Hepatocyte (in vitro differentiated cells): ENCODE measurements around the gene NAB2. TPM values are rescaled to one million over a fixed set of nuclear protein-coding genes. Genes with fewer than 3 reads are reported as not detected.

Experiments used
- DNase-seq: peaks from one replicate; pipeline ENCODE4 v3.0.0-alpha.2; 2016; ENCODE audit warnings: low spot score
- H2AFZ ChIP-seq: fragments of 200-600 bp; sonication (generic); 2 replicates; pipeline ENCODE4 v1.6.0; 2016; ENCODE audit warnings: antibody characterized with exemption, mild to moderate bottlenecking
- H3K27ac ChIP-seq: fragments of 200-600 bp; sonication (generic); 2 replicates; pipeline ENCODE4 v1.5.1; 2016; ENCODE audit warnings: mild to moderate bottlenecking
- H3K27me3 ChIP-seq: fragments of 200-600 bp; sonication (generic); 2 replicates; pipeline ENCODE4 v1.6.1; 2016
- H3K36me3 ChIP-seq: fragments of 200-600 bp; sonication (generic); replicated peaks from 2 replicates; pipeline ENCODE4 v1.5.1; 2016; ENCODE audit warnings: low read depth; ENCODE audit not compliant: insufficient read depth
- H3K4me1 ChIP-seq: fragments of 200-600 bp; sonication (generic); 2 replicates; pipeline ENCODE4 v1.5.1; 2016; ENCODE audit warnings: mild to moderate bottlenecking, moderate library complexity; ENCODE audit not compliant: insufficient read depth
- H3K4me2 ChIP-seq: fragments of 200-600 bp; sonication (generic); 2 replicates; pipeline ENCODE4 v1.6.0; 2016
- H3K4me3 ChIP-seq: fragments of 200-600 bp; sonication (generic); 2 replicates; pipeline ENCODE4 v1.5.1; 2016; ENCODE audit warnings: mild to moderate bottlenecking
- H3K79me2 ChIP-seq: fragments of 200-600 bp; sonication (generic); 2 replicates; pipeline ENCODE4 v1.6.0; 2017; ENCODE audit warnings: mild to moderate bottlenecking
- H3K9me2 ChIP-seq: fragments of 200-600 bp; sonication (generic); replicated peaks from 2 replicates; pipeline ENCODE4 v1.6.0; 2017; ENCODE audit warnings: mild to moderate bottlenecking; ENCODE audit not compliant: insufficient read depth
- H3K9me3 ChIP-seq: fragments of 200-600 bp; sonication (generic); 2 replicates; pipeline ENCODE4 v1.5.1; 2016; ENCODE audit warnings: low read depth, mild to moderate bottlenecking
- H4K20me1 ChIP-seq: fragments of 200-600 bp; sonication (generic); 2 replicates; pipeline ENCODE4 v1.6.0; 2016; ENCODE audit warnings: mild to moderate bottlenecking; ENCODE audit not compliant: insufficient read depth, poor library complexity, severe bottlenecking
- CTCF ChIP-seq: fragments of 200-600 bp; sonication (generic); IDR thresholded peaks from 2 replicates; pipeline ENCODE4 v1.5.1; 2016; ENCODE audit warnings: antibody characterized with exemption, mild to moderate bottlenecking; ENCODE audit not compliant: poor library complexity
- EZH2 ChIP-seq: fragments of 200-600 bp; sonication (generic); IDR thresholded peaks from 2 replicates; pipeline ENCODE4 v1.6.1; 2016; ENCODE audit warnings: antibody characterized with exemption, mild to moderate bottlenecking, borderline replicate concordance
- EZH2phosphoT487 ChIP-seq: fragments of 200-600 bp; sonication (generic); IDR thresholded peaks from one replicate; pipeline ENCODE4 v1.6.1; 2018; ENCODE audit warnings: antibody characterized with exemption, mild to moderate bottlenecking, low read depth, moderate library complexity; ENCODE audit not compliant: unreplicated experiment, severe bottlenecking
- WGBS: methylation state at CpG from one replicate; pipeline ENCODE4 v1.1.6; 2016; ENCODE audit warnings: low lambda C conversion rate; ENCODE audit errors: missing lambda C conversion rate; 5-methylcytosine and 5-hydroxymethylcytosine counted together
- polyA plus RNA-seq: library from polyadenylated mRNA; unstranded; fragments of >200 nt; fragmentation: Nextera tagmentation; extraction: Ambion mirVana; gene quantifications from 2 replicates; pipeline ENCODE4 v1.2.1, GENCODE V29; 2016
- total RNA-seq: library from RNA; depleted of rRNA; stranded (reverse); fragments of >200 nt; gene quantifications from 2 replicates; pipeline ENCODE4 v1.2.3, GENCODE V29; 2014

The NAB2 gene
- total and polyA plus RNA-seq, 2 experiments from 2014 or later, result 12.3 to 21.9 TPM

GRCh38 chr12:57131896-57132744 lies 43.2 kb downstream of the NAB2 start:
- no peaks in the 10 kb centered on the region for H3K9me3 ChIP-seq
- H2AFZ ChIP-seq, result no peak overlapping the region
- H3K27ac ChIP-seq, result peak overlapping the region; percentile 86
- peaks cover 88% of the 10 kb centered on the region for H3K79me2 ChIP-seq
- no peaks in the 10 kb centered on the region for H3K9me2 ChIP-seq
- peaks cover 66% of the 10 kb centered on the region for H3K4me1 ChIP-seq
- H3K36me3 ChIP-seq, result no peaks in the 10 kb centered on the region
- no peak overlapping the region for H3K4me3 ChIP-seq
- WGBS, result 70% methylated on average over 9 of the region's 9 CpGs
- H4K20me1 ChIP-seq, result peaks cover 36% of the 10 kb centered on the region
- no peak for DNase-seq
- TF ChIP-seq EZH2phosphoT487, result no peak
- H3K4me2 ChIP-seq, result peak overlapping the region; percentile 92
- no peaks in the 10 kb centered on the region for H3K27me3 ChIP-seq

GRCh38 chr12:57133013-57133569 lies 44.2 kb downstream of the NAB2 start:
- Histone ChIP-seq H3K4me1 (peaks cover 71% of the 10 kb centered on the region), H3K36me3 (no peaks in the 10 kb centered on the region), H3K9me2 (no peaks in the 10 kb centered on the region), H3K9me3 (no peaks in the 10 kb centered on the region), H3K79me2 (peaks cover 98% of the 10 kb centered on the region), H3K4me3 (no peak overlapping the region), H3K27me3 (no peaks in the 10 kb centered on the region), H2AFZ (no peak overlapping the region), H3K27ac (peak overlapping the region; percentile 86), H3K4me2 (peak overlapping the region; percentile 92), H4K20me1 (peaks cover 40% of the 10 kb centered on the region)
- no peak for DNase-seq
- no peak for TF ChIP-seq EZH2phosphoT487
- TF ChIP-seq EZH2, result no peak
- TF ChIP-seq CTCF, result no peak
- WGBS, result 30% methylated on average over 4 of the region's 4 CpGs

GRCh38 chr12:57133916-57134315 lies 45.0 kb downstream of the NAB2 start:
- Histone ChIP-seq H3K4me2 (peak overlapping the region; percentile 92), H4K20me1 (peaks cover 43% of the 10 kb centered on the region), H3K27me3 (no peaks in the 10 kb centered on the region), H3K4me3 (no peak overlapping the region), H3K4me1 (peaks cover 79% of the 10 kb centered on the region), H2AFZ (no peak overlapping the region), H3K9me2 (no peaks in the 10 kb centered on the region), H3K27ac (peak overlapping the region; percentile 98), H3K9me3 (no peaks in the 10 kb centered on the region), H3K36me3 (no peaks in the 10 kb centered on the region), H3K79me2 (peaks cover 99% of the 10 kb centered on the region)
- WGBS, result 77% methylated on average over 6 of the region's 6 CpGs
- no peak for DNase-seq
- TF ChIP-seq EZH2phosphoT487 (no peak), EZH2 (no peak), CTCF (no peak)

- H3K27me3 ChIP-seq, result no peaks in the 10 kb centered on the region
- H3K9me3 ChIP-seq, result no peaks in the 10 kb centered on the region
- peaks cover 96% of the 10 kb centered on the region for H3K79me2 ChIP-seq
- H3K4me2 ChIP-seq, result peak overlapping the region; percentile 75
- DNase-seq, result no peak
- H3K4me3 ChIP-seq, result no peak overlapping the region
- TF ChIP-seq EZH2 (no peak), CTCF (no peak), EZH2phosphoT487 (no peak)
- peak overlapping the region; percentile 98 for H3K27ac ChIP-seq
- WGBS, result 67% methylated on average over 9 of the region's 9 CpGs
- peaks cover 79% of the 10 kb centered on the region for H3K4me1 ChIP-seq
- no peaks in the 10 kb centered on the region for H3K36me3 ChIP-seq
- H3K9me2 ChIP-seq, result no peaks in the 10 kb centered on the region
- H2AFZ ChIP-seq, result no peak overlapping the region
- peaks cover 42% of the 10 kb centered on the region for H4K20me1 ChIP-seq
These were observed 46.0 kb downstream of the NAB2 start for GRCh38 chr12:57134949-57135348.
